HepG2 (cell line): ENCODE measurements around the gene TADA2B. TPM values are rescaled to one million over a fixed set of nuclear protein-coding genes. Genes with fewer than 3 reads are reported as not detected.

Experiments
- CTCF ChIP-seq: sonication (generic); formaldehyde crosslinking; IDR thresholded peaks from 2 replicates; pipeline ENCODE4 v1.5.0; 2020; ENCODE audit warnings: mild to moderate bottlenecking, missing genetic modification reagents, moderate library complexity
- JUND ChIP-seq: sonication (generic); formaldehyde crosslinking; IDR thresholded peaks from 2 replicates; pipeline ENCODE4 v1.8.0; 2022; ENCODE audit warnings: mild to moderate bottlenecking, missing genetic modification reagents
- SALL2 ChIP-seq: sonication (generic); formaldehyde crosslinking; IDR thresholded peaks from 2 replicates; pipeline ENCODE4 v1.8.1; 2023; ENCODE audit warnings: mild to moderate bottlenecking, missing genetic modification reagents, inconsistent platforms
- STAG1 ChIP-seq: sonication (generic); formaldehyde crosslinking; IDR thresholded peaks from 2 replicates; pipeline ENCODE4 v1.4.0; 2020; ENCODE audit warnings: missing genetic modification reagents
- ZBTB20 ChIP-seq: sonication (generic); formaldehyde crosslinking; IDR thresholded peaks from 2 replicates; pipeline ENCODE4 v1.8.1; 2023; ENCODE audit warnings: missing genetic modification reagents, low read depth, mild to moderate bottlenecking, borderline replicate concordance
- ZBTB26 ChIP-seq: IDR thresholded peaks from 2 replicates; pipeline ENCODE4 v1.6.1; 2016; ENCODE audit warnings: missing compliant biosample characterization, missing genetic modification reagents, borderline replicate concordance
- ZBTB38 ChIP-seq: sonication (generic); formaldehyde crosslinking; IDR thresholded peaks from 2 replicates; pipeline ENCODE4 v1.5.1; 2020; ENCODE audit warnings: mild to moderate bottlenecking, missing genetic modification reagents
- ZBTB43 ChIP-seq: sonication (generic); formaldehyde crosslinking; conservative IDR thresholded peaks from 2 replicates; pipeline ENCODE4 v1.4.0; 2020; ENCODE audit warnings: missing genetic modification reagents
- ZFY ChIP-seq: sonication (generic); formaldehyde crosslinking; IDR thresholded peaks from 2 replicates; pipeline ENCODE4 v1.4.0; 2020; ENCODE audit warnings: missing genetic modification reagents
- ZNF280D ChIP-seq: sonication (generic); formaldehyde crosslinking; IDR thresholded peaks from 2 replicates; pipeline ENCODE4 v1.5.1; 2020; ENCODE audit warnings: mild to moderate bottlenecking, missing genetic modification reagents
- polyA plus RNA-seq, 8 experiments: library from polyadenylated mRNA; depleted of rRNA in 3 of 8; stranded (reverse) in 7 of 8; unstranded in 1 of 8; fragments of >200 nt; fragmentation: Illumina TruSeq in 4 of 8; extraction: Trizol in 4 of 8; gene quantifications; 2 replicates each; pipeline versions ENCODE4 v1.2.1 to v1.2.3, GENCODE V29; 2011 to 2016; ENCODE audit warnings: low read depth in 4 of 8, missing spikeins in 1 of 8, mixed read lengths in 1 of 8; ENCODE audit not compliant: insufficient read depth in 1 of 8
- total RNA-seq, 5 experiments: library from RNA; depleted of rRNA; stranded (reverse); fragments of >200 nt; fragmentation: Illumina TruSeq; extraction: Trizol; gene quantifications; 2 replicates each; pipeline ENCODE4 v1.2.3, GENCODE V29; 2016; ENCODE audit warnings: low read depth in 1 of 5

The TADA2B gene
- total and polyA plus RNA-seq, 2 of the 13 experiments (the other 11 are each of a cell fraction or from before 2014, with no cell fraction given) = 4.6 to 8.9 TPM

- 0 out of 2 replicates have a peak, but pooled peaks have one; percentile 58 for TF ChIP-seq ZNF280D (CRISPR knock-in tag)
- peak; percentile 72; the same call in 1 of the 2 replicates for TF ChIP-seq SALL2 (CRISPR knock-in tag)
- no peak; the same call in 1 of the 2 replicates for TF ChIP-seq ZBTB20 (CRISPR knock-in tag)
- TF ChIP-seq ZBTB43 = peak; percentile 53; the same call in 1 of the 2 replicates
- TF ChIP-seq ZBTB38 = peak; percentile 51; the same call in 1 of the 2 replicates
- TF ChIP-seq CTCF (CRISPR knock-in tag) = peak; percentile 69
- peak; percentile 70 for TF ChIP-seq ZFY (CRISPR knock-in tag)
- TF ChIP-seq STAG1 (CRISPR knock-in tag) = peak; percentile 45
- TF ChIP-seq JUND = peak; percentile 87
- no peak; the same call in 1 of the 2 replicates for TF ChIP-seq ZBTB26 (CRISPR knock-in tag)
These were observed 8.7 kb upstream of the TADA2B start (continued) for GRCh38 chr4:7034262-7035081.
